Measurements from ENCODE around the gene IL36RN.

DNA sequence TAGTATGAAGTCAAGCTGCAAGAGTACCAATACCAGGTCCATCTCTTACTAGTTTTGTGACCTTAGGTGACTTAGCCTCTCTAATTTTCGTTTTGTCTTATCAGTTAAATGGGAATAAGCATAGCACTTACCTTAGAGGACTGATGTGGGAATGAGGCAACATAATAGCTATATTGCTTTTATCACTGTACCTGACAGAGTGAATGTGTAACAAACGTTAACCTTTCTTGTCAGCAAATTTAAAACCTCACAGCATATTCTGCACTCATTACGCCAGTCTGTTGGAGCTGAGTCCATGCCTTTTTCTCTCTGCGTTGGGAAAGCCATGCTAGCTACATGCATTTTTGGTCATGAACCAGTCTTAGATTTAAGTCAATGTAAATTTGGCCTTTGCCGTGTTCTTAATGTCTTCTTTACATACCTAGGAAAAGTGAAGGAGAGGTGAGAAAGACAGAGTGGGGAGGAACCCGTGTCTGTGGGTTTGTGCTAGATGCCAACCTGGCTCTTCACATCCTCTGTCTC, 6.5 kb upstream of the IL36RN start, which contains the start of gene IL36B:
- TF ChIP-seq, protein P1, sequence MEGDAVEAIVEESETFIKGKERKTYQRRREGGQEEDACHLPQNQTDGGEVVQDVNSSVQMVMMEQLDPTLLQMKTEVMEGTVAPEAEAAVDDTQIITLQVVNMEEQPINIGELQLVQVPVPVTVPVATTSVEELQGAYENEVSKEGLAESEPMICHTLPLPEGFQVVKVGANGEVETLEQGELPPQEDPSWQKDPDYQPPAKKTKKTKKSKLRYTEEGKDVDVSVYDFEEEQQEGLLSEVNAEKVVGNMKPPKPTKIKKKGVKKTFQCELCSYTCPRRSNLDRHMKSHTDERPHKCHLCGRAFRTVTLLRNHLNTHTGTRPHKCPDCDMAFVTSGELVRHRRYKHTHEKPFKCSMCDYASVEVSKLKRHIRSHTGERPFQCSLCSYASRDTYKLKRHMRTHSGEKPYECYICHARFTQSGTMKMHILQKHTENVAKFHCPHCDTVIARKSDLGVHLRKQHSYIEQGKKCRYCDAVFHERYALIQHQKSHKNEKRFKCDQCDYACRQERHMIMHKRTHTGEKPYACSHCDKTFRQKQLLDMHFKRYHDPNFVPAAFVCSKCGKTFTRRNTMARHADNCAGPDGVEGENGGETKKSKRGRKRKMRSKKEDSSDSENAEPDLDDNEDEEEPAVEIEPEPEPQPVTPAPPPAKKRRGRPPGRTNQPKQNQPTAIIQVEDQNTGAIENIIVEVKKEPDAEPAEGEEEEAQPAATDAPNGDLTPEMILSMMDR (IDR thresholded peaks at IDR 0.05) = no peak
- no peak for TF ChIP-seq POLR2AphosphoS5 (IDR thresholded peaks at IDR 0.05)

All from breast epithelium (tissue), 3 donors.